IPS DF 19.7 (cell line): ENCODE measurements around the gene AGBL2.
"Not testable (repeated sequence)": the region's sequence is repeated elsewhere in the genome, so short reads cannot be mapped to it uniquely, and the experiment has no call there.

Experiments
- DNase-seq: peaks from one replicate; pipeline ENCODE4 v3.0.0-alpha.2; 2013; ENCODE audit warnings: low read depth, low spot score

The AGBL2 gene

GRCh38 chr11:47688991-47689390, 26.2 kb downstream of the AGBL2 start:
- DNase-seq = no peak

DNA sequence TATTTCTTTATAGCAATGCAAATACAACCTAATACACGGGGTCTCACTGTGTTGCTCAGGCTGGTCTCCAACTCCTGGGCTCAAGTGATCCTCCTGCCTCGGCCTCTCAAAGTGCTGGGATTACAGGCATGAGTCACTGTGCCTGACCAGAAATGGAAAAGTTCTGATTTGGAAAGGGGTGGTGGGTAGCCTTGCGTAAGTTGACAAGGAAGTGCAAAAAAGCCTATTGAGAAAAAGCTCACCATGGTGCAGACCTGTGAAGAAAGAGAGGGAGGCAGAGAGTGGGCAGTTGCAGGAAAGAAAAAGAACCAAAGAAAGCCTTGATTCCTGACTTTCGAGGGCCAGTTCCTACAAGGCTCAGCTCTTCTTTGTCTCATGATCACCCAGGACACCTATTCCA, 27.1 kb downstream of the AGBL2 start:
- no peak for DNase-seq

- not testable (repeated sequence) for DNase-seq
These were observed 28.5 kb downstream of the AGBL2 start for GRCh38 chr11:47686704-47687103.

GRCh38 chr11:47686151-47686550, 29.0 kb downstream of the AGBL2 start:
- DNase-seq = no peak

- DNase-seq = no peak
These were observed 39.3 kb downstream of the AGBL2 start for GRCh38 chr11:47675851-47676250.

GRCh38 chr11:47672283-47672730, 42.9 kb downstream of the AGBL2 start:
- DNase-seq = no peak

DNA sequence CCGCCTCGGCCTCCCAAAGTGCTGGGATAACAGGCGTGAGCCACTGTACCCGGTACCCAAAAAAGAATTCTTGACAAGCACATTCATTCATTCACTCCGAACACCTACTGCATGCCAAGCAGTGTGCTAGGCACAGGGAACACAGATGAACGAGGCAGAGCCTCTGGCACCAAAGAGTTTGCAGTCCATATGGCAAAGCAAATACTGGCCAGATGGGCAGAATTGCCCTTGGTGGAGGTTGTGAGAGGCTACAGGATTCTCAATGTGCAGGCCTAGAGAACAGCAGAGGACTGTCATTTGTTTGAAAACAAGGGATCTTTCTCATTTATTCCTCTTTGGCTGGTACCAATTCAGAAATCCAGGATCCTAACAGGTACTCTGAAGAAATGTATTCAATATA, 45.3 kb downstream of the AGBL2 start:
- DNase-seq = no peak

DNA sequence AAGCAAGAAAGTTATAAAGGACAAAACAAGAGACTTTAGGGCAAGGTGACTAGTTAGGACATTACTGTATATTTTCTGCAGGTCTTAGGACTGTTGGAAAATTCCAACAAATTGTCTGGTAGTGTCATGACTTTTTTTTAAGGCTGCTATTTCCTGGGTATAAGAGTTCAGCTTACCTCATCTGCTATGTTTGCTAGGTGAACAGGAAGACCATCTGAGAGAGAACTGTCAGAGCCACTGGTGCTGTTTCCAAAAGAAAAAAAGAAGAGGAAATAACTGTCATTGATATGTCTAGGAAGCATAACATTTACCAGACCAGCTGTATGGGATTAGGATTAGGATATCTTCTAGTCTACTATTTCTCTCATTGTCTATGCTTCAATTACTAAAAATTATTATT, 46.5 kb downstream of the AGBL2 start:
- DNase-seq = no peak

- DNase-seq = no peak
These were observed 47.6 kb downstream of the AGBL2 start for GRCh38 chr11:47667555-47667954.

DNA sequence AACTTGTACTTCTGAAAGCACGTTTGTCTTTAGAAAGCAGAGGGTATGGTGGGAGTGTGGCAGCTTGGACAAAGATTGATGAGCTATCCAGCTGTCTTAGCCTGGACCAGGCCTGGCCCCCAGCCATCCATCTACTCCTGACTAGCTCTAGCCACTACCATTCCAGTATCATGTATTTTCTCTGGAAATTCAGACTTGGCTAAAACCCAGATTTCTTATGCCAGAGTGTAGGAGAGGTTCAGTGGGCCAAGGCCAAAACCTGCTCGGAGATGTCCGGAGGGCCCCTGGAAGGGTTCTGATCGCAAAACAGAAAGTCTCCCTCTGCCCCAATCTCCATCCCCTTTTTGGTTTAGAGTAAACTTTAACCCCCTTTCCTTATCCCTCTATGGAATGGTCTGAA, 48.0 kb downstream of the AGBL2 start:
- DNase-seq = no peak

DNA sequence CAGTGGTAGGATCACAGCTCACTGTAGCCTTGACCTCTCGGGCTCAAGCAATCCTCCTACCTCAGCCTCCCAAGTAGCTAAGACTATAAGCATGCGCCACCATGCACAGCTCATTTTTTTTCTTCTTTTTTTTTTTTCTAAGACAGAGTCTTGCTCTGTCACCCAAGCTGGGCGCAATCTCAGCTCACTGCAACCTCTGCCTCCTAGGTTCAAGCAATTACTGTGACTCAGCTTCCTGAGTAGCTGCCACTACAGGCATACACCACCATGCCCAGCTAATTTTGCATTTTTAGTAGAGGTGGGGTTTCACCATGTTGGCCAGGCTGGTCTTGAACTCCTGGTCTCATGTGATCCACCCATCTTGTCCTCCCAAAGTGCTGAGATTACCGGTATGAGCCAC, 50.2 kb downstream of the AGBL2 start:
- DNase-seq = not testable (repeated sequence)

GRCh38 chr11:47661245-47661644, 53.9 kb downstream of the AGBL2 start:
- DNase-seq = no peak

- DNase-seq = no peak
These were observed 55.9 kb downstream of the AGBL2 start for GRCh38 chr11:47659276-47659675.

DNA sequence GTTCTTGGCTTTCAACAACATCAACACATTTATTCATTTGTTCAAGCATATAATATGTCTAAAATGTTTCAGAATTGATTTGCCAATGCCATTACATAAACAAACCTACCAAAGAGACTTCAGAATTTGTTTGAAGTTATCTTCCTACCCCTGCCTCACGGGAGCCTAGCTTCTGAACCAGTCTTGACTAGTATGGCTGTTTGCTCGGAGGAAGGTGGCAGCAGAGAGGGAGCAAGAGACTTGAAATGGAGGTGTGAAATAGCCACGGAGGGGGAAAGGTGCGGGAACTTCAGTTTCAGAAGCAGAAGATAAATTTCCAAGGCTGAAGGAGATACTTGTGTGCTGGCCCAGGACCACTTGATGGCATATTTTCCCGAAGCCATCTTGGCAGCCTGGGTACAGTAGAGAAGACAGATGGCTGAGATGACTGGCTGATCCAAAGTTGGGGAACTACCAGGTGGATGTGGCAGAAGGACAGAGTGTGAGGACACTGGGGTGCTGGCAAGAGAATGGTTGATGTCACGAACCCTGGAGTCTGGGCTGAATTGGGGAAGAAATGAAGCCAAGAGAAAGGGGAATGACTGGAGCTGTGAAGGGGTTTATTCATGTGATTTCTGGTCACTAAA, 58.8 kb downstream of the AGBL2 start:
- DNase-seq = no peak

DNA sequence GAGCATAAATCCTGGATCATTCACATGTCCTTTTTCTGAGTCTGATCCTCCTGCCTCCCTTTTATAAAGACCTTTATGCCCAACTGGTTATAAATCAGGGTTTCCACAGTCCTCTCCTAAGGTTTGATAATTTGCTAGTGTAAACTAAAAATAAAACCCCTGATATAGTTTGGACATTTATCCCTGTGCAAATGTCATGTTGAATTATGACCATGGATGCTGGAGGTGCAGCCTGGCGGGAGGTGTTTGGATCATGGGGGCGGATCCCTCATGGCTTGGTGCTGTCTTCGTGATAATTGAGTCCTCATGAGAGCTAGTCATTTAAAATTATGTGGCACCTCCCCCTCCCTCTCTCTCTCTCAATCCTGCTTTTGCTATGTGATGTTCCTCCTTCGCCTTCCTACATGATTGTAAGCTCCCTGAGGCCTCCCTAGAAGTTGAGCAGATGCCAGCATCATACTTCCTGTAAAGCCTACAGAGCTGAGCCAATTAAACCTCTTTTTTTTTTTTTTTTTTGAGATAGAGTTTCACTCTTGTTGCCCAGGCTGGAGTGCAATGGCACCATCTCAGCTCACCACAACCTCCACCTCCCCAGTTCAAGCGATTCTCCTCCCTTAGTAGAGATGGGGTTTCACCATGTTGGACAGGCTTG, 63.2 kb downstream of the AGBL2 start:
- DNase-seq = no peak

DNA sequence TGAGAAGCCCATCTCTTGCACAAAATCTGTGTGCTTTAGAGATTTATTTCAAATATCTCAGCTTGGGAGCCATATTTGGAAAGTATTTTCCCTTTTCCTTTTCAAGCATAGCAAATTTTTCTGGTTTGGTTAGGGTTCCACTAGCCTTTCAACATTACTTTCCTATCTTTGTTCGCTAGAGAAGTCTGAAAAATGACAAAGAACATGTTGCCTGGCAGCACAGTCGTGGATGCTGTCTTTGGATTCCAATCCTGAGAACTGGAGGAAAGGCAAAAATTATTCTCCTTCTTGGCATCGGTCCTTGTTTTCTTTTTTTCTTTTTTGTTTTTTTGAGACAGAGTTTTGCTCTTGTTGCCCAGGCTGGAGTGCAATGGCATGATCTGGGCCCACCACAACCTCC, 65.9 kb downstream of the AGBL2 start:
- DNase-seq = no peak

DNA sequence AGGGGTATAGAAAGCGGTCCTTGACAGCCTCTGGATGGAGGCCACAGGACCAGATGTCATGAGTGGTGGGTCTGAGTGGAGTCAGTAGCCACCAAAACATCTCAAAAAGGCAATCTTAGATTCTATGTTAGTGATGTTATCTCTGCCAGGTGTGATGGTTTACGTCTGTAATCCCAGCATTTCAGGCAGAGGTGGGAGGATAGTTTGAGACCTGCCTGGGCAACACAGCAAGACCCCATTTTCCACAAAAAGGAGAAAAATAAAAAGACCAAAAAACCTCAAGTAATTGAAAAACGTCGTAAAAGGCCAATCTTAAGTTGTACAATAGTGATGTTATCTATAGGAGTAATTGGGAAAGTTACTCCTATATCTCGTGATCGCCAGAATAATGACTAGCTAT, 69.2 kb downstream of the AGBL2 start:
- DNase-seq = no peak

DNA sequence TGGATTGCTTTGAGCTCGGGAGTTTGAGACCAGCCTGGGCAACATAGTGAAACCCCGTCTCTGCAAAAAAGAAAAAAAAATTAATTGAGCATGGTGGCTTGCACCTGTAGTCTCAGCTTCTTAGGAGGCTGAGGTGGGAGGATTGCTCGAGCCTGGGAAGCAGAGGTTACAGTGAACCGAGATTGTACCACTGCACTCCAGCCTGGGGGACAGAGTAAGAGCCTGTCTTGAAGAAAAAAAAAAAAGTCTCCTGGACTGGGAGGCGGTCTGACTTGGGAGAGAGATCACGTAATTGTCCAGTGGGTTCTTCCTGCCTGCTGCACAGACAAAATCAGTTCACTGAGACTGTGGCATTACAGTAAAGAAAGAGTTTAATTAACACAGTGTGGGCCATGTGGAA, 69.7 kb downstream of the AGBL2 start:
- no peak for DNase-seq

DNA sequence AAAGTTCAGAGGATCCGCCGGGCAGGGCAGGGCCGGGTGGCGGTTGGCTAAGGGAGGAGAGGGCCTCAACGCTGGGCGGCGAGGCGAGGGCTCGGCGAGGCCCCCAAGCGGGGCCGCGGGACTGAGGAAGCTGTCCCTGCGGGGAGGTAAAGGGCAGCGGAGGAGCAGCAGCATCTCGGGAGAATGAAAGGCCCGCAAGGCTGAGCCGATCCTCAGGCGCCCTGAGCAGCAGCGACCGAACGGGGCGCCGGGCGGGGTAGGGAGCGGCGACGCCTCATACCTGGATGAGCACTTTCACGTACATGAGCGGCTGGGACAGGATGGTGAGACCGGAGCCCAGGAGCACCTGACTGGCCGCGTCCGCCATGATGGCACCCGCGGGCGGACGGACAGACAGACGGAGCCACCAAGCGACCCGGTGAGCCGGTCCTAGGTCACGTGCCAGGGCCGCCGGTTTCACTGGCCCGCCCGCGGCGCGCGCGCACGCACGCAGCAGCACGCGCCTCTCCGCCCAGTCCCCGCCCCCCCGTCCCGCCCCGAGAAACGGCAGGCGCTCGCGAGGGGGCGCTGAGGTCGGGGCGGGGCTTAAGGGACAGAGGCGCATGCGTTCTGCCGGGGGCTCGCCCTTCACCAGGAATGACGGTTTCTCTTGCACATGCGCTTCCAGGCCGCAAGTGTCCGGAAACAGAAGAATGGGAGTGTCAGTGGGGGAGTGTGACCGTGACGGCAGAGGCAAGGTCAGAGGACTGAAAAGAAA, 72.9 kb downstream of the AGBL2 start, which contains the start of gene MTCH2:
MTCH2 (minus strand) TSS at position 461 of the 757 bp plus-strand sequence; CDS start at position 367, 94 bp downstream.
- DNase-seq = peak; percentile 75

DNA sequence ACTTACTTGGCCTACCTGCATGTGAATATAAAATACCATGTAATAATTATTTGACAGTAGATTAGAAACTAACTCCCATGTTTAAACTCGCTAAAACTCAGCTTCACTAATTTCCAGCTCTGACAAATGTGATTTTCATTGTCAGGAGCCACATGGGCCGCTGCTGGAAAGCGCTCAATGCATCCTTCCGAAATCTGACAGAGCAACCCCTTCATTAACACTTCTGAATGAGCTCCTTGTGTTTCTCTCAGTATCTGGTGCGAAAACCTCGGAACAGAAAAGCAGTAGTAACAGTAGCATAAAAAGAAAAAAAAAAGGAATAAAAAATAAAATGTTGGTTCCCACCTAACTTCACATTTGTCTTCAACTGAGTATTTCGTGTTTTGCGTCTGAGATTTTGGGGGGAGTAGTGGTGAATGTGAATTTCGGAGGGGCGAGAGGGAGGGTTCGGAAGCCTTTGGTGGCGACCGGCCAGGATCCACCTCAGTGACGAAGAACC, 73.5 kb downstream of the AGBL2 start:
- DNase-seq = no peak

- not testable (repeated sequence) for DNase-seq
These were observed 74.7 kb downstream of the AGBL2 start for GRCh38 chr11:47640506-47640905.

DNA sequence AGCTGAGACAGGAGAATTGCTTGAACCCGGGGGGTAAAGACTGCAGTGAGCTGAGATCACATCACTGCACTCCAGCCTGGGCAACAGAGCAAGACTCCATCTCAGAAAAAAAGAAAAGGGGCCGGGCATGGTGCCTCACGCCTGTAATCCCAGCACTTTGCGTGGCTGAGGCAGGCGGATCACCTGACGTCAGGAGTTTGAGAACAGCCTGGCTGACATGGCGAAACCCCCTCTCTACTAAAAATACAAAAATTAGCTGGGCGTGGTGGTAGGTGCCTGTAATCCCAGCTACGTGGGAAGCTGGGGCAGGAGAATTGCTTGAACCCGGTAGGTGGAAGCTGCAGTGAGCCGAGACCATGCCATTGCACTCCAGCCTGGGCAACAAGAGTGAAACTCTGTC, 78.8 kb downstream of the AGBL2 start:
- not testable (repeated sequence) for DNase-seq

DNA sequence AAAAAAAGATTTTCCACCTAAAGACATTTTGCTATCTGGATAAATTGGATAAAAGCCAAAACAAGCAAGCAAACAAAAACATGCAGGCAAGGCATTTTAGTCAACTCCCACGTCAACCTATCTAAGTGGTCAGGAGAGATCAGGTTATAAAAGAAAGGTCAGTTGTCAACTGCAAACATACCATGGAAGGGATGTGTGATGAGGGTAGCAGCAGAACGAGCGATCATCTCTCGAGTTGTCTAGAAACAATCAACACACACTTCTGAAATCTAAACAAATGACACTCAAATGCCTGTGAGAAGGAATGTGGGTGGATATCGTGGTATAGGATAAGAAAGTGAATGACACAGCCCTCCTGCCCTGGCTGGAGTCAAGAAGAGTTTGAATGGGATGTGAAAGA, 83.7 kb downstream of the AGBL2 start:
- no peak for DNase-seq
